Neuronal stem cell (in vitro differentiated cells): ENCODE results near the gene PMS2.

Experiments
- DNase-seq: peaks from one replicate; pipeline ENCODE4 v3.0.0-alpha.2; 2013; ENCODE audit warnings: low spot score
- H2AFZ ChIP-seq: one replicate; pipeline ENCODE4 v1.6.1; 2013; ENCODE audit warnings: mild to moderate bottlenecking, low read length, inconsistent platforms
- H2AK5ac ChIP-seq: 2 replicates; pipeline ENCODE4 v1.6.1; 2013; ENCODE audit warnings: low read depth, mild to moderate bottlenecking, inconsistent platforms, low read length, moderate library complexity, mixed read lengths
- H2BK120ac ChIP-seq: 2 replicates; pipeline ENCODE4 v1.6.1; 2013; ENCODE audit warnings: low read depth, mild to moderate bottlenecking, inconsistent platforms, low read length, moderate library complexity, mixed read lengths
- H2BK12ac ChIP-seq: one replicate; pipeline ENCODE4 v1.6.1; 2013; ENCODE audit warnings: low read length, inconsistent platforms
- H2BK15ac ChIP-seq: 2 replicates; pipeline ENCODE4 v1.6.1; 2013; ENCODE audit warnings: mild to moderate bottlenecking, low read length, inconsistent platforms, mixed read lengths
- H2BK5ac ChIP-seq: one replicate; pipeline ENCODE4 v1.6.1; 2013; ENCODE audit warnings: inconsistent platforms, mild to moderate bottlenecking, low read length, moderate library complexity
- H3K14ac ChIP-seq: one replicate; pipeline ENCODE4 v1.6.1; 2013; ENCODE audit warnings: low read length, inconsistent platforms
- H3K18ac ChIP-seq: 2 replicates; pipeline ENCODE4 v1.6.1; 2013; ENCODE audit warnings: low read length, inconsistent platforms
- H3K23ac ChIP-seq: 2 replicates; pipeline ENCODE4 v1.6.1; 2013; ENCODE audit warnings: low read depth, mild to moderate bottlenecking, mixed read lengths, low read length, inconsistent platforms; ENCODE audit not compliant: poor library complexity
- H3K27ac ChIP-seq: replicated peaks from 3 replicates; pipeline ENCODE4 v1.5.1; 2013; ENCODE audit warnings: low read length, inconsistent platforms
- H3K27me3 ChIP-seq, 3 experiments: 2 replicates each; pipeline ENCODE4 v1.6.1; 2013; ENCODE audit warnings: low read length in 3 of 3, mild to moderate bottlenecking in 2 of 3, inconsistent platforms in 1 of 3, low read depth in 1 of 3, mixed read lengths in 1 of 3, moderate library complexity in 1 of 3; ENCODE audit not compliant: control insufficient read depth in 3 of 3, insufficient read depth in 3 of 3
- H3K36me3 ChIP-seq, 2 donors: replicated peaks in 1 of 2; 2 replicates each; pipeline ENCODE4 v1.6.1; 2013; ENCODE audit warnings: low read length in 2 of 2; ENCODE audit not compliant: control insufficient read depth in 2 of 2, insufficient read depth in 2 of 2
- H3K4ac ChIP-seq: 2 replicates; pipeline ENCODE4 v1.6.1; 2013; ENCODE audit warnings: inconsistent platforms, mild to moderate bottlenecking, low read length, moderate library complexity
- H3K4me1 ChIP-seq, 2 donors: 1 replicate in 1 of 2; 2 replicates in 1 of 2; pipeline ENCODE4 v1.6.1; 2013; ENCODE audit warnings: low read length in 2 of 2, low read depth in 1 of 2; ENCODE audit not compliant: control insufficient read depth in 2 of 2, insufficient read depth in 1 of 2
- H3K4me2 ChIP-seq: one replicate; pipeline ENCODE4 v1.6.1; 2013; ENCODE audit warnings: mild to moderate bottlenecking, low read length, inconsistent platforms; ENCODE audit not compliant: insufficient read depth, poor library complexity, severe bottlenecking
- H3K4me3 ChIP-seq, 2 donors: 2 replicates each; pipeline ENCODE4 v1.5.1; 2013; ENCODE audit warnings: low read length in 2 of 2, mild to moderate bottlenecking in 2 of 2, inconsistent platforms in 1 of 2, moderate library complexity in 1 of 2
- H3K79me1 ChIP-seq: one replicate; pipeline ENCODE4 v1.6.1; 2013; ENCODE audit warnings: low read depth, mild to moderate bottlenecking, inconsistent platforms, low read length, moderate library complexity
- H3K9ac ChIP-seq: one replicate; pipeline ENCODE4 v1.6.1; 2013; ENCODE audit warnings: mild to moderate bottlenecking, low read depth, low read length, inconsistent platforms; ENCODE audit not compliant: poor library complexity
- H3K9me3 ChIP-seq, 2 donors: replicated peaks in 1 of 2; 2 replicates each; pipeline versions ENCODE3 to v1.6.1; 2013; ENCODE audit warnings: low read length in 2 of 2, mild to moderate bottlenecking in 2 of 2, inconsistent platforms in 1 of 2, low read depth in 1 of 2, mixed read lengths in 1 of 2, moderate library complexity in 1 of 2; ENCODE audit not compliant: control insufficient read depth in 2 of 2, insufficient read depth in 1 of 2
- H4K8ac ChIP-seq: one replicate; pipeline ENCODE4 v1.6.1; 2013; ENCODE audit warnings: low read depth, mild to moderate bottlenecking, inconsistent platforms, low read length, moderate library complexity
- H4K91ac ChIP-seq: one replicate; pipeline ENCODE4 v1.6.1; 2013; ENCODE audit warnings: low read length, low read depth, mild to moderate bottlenecking, inconsistent platforms; ENCODE audit not compliant: poor library complexity
- WGBS, 2 donors: extraction: QIAGEN DNeasy Blood & Tissue Kit; methylation state at CpG; one replicate each; pipeline ENCODE4 v1.1.7; 2013; ENCODE audit warnings: missing lambda C conversion rate in 2 of 2, mixed read lengths in 1 of 2; ENCODE audit not compliant: insufficient read length in 2 of 2, insufficient replicate concordance in 1 of 2; ENCODE audit errors: extremely low coverage in 2 of 2; 5-methylcytosine and 5-hydroxymethylcytosine counted together

PMS2 gene

DNA sequence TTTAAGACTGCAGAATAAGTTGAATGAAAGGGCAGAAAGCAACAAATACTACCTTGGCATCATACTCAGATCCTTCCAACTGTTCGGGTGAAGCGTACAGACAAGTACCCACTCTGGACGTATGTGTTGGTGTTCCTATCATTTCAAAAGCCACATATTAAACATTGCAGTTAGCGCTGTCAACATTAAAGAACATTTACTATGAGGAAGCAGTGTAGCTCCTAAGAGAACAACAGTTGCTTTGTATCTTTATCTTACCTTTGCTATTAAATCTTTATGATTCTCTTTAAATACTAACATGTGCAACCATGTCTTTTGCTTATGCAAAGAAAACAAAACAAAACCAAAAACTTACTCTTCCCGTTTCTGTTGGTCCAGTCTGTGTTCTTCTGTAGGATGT, 19.7 kb upstream of the PMS2 start:
- Histone ChIP-seq H3K18ac (no peak overlapping the region), H4K91ac (no peak overlapping the region), H3K79me1 (peaks cover 2% of the 10 kb centered on the region), H2BK15ac (no peak overlapping the region), H2AFZ (no peak overlapping the region), H3K27ac (no peak overlapping the region), H2BK12ac (no peak overlapping the region), H3K36me3 (peaks cover 32 to 98% of the 10 kb centered on the region in 2 donors), H2AK5ac (no peak overlapping the region), H3K4me3 (no peak overlapping the region), H3K4ac (no peak overlapping the region), H3K23ac (no peak overlapping the region), H3K9ac (no peak overlapping the region), H3K9me3 (no peaks in the 10 kb centered on the region), H3K27me3 (no peaks in the 10 kb centered on the region), H2BK120ac (no peak overlapping the region), H3K4me1 (no peaks in the 10 kb centered on the region), H3K4me2 (no peak overlapping the region), H4K8ac (no peak overlapping the region), H2BK5ac (no peak overlapping the region), H3K14ac (no peak overlapping the region)
- DNase-seq: no peak
- WGBS, 2 donors: no CpG with 5 or more reads among the region's 5 CpGs

DNA sequence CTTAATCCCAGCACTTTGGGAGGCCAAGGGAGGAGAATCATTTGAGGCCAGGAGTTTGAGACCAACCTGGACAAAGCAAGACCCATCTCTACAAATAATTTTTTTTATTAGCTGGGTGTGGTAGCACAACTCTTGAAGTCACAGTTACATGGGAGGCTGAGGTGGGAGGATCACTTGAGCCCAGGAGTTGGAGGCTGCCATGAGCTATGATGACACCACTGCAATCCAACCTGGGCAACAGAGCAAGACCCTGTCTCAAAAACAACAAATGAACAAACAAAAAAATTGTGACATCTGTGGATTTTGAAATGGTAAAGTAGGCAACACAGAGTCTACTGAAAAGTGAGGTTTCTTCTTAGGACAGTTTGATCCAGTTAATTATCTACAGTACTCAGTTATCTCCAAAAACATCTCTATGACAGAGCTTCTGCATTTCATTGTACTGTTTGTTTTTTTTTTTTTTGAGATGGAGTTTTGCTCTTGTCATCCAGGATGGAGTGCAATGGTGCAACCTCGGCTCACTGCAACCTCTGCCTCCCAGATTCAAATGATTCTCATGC, 19.0 kb upstream of the PMS2 start:
- Histone ChIP-seq H3K9me3 (no peaks in the 10 kb centered on the region), H4K91ac (no peak overlapping the region), H2BK5ac (no peak overlapping the region), H3K4ac (no peak overlapping the region), H2AK5ac (no peak overlapping the region), H3K4me3 (no peak overlapping the region), H3K9ac (no peak overlapping the region), H3K14ac (no peak overlapping the region), H3K36me3 (peaks cover 38 to 99% of the 10 kb centered on the region in 2 donors), H4K8ac (no peak overlapping the region), H3K23ac (no peak overlapping the region), H3K18ac (no peak overlapping the region), H2AFZ (no peak overlapping the region), H3K4me2 (no peak overlapping the region), H2BK120ac (no peak overlapping the region), H3K27ac (no peak overlapping the region), H3K79me1 (peaks cover 2% of the 10 kb centered on the region), H2BK12ac (no peak overlapping the region), H3K27me3 (no peaks in the 10 kb centered on the region), H3K4me1 (no peaks in the 10 kb centered on the region), H2BK15ac (no peak overlapping the region)
- no CpG with 5 or more reads among the region's 1 CpG for WGBS, 2 donors
- no peak for DNase-seq

- H2BK5ac ChIP-seq: no peak overlapping the region
- no CpG with 5 or more reads among the region's 12 CpGs for WGBS, 2 donors
- no peak overlapping the region for H2AFZ ChIP-seq
- no peak overlapping the region for H3K27ac ChIP-seq
- H3K4me1 ChIP-seq: no peaks in the 10 kb centered on the region
- no peaks in the 10 kb centered on the region for H3K27me3 ChIP-seq
- H3K23ac ChIP-seq: peak overlapping the region; percentile 60
- no peak overlapping the region for H3K4me2 ChIP-seq
- no peak overlapping the region for H2BK15ac ChIP-seq
- no peak overlapping the region for H2BK120ac ChIP-seq
- no peaks in the 10 kb centered on the region for H3K9me3 ChIP-seq
- no peak for DNase-seq
- no peak overlapping the region for H2AK5ac ChIP-seq
- no peak overlapping the region for H2BK12ac ChIP-seq
- peaks cover 48 to 99% of the 10 kb centered on the region in 2 donors for H3K36me3 ChIP-seq
- H4K8ac ChIP-seq: no peak overlapping the region
- H3K79me1 ChIP-seq: peaks cover 2% of the 10 kb centered on the region
- no peak overlapping the region for H3K14ac ChIP-seq
- H3K4ac ChIP-seq: no peak overlapping the region
- no peak overlapping the region for H3K4me3 ChIP-seq
- no peak overlapping the region for H3K9ac ChIP-seq
- H3K18ac ChIP-seq: no peak overlapping the region
- H4K91ac ChIP-seq: no peak overlapping the region
These were observed 18.0 kb upstream of the PMS2 start for GRCh38 chr7:6026820-6027311.

GRCh38 chr7:6026011-6026819, 17.4 kb upstream of the PMS2 start:
- Histone ChIP-seq H2BK12ac (no peak overlapping the region), H3K79me1 (peaks cover 2% of the 10 kb centered on the region), H3K36me3 (peaks cover 53 to 99% of the 10 kb centered on the region in 2 donors), H2AFZ (no peak overlapping the region), H3K23ac (no peak overlapping the region), H3K9me3 (no peaks in the 10 kb centered on the region), H3K27ac (no peak overlapping the region), H4K8ac (no peak overlapping the region), H3K4me1 (no peaks in the 10 kb centered on the region), H3K27me3 (no peaks in the 10 kb centered on the region), H3K14ac (no peak overlapping the region), H3K4me3 (no peak overlapping the region), H3K9ac (no peak overlapping the region), H4K91ac (no peak overlapping the region), H2BK5ac (no peak overlapping the region), H3K4ac (no peak overlapping the region), H2AK5ac (no peak overlapping the region), H3K4me2 (no peak overlapping the region), H2BK120ac (no peak overlapping the region), H2BK15ac (no peak overlapping the region), H3K18ac (no peak overlapping the region)
- no CpG with 5 or more reads among the region's 22 CpGs for WGBS, 2 donors
- DNase-seq: no peak
